Measurements from ENCODE around the gene DUSP10. TPM values are rescaled to one million over a fixed set of nuclear protein-coding genes. Genes with fewer than 3 reads are reported as not detected.

DUSP10 gene
- total and polyA plus RNA-seq, 2 of the 13 experiments (the other 11 are each of a cell fraction or from before 2014, with no cell fraction given), result 2.1 to 4.4 TPM

DNA sequence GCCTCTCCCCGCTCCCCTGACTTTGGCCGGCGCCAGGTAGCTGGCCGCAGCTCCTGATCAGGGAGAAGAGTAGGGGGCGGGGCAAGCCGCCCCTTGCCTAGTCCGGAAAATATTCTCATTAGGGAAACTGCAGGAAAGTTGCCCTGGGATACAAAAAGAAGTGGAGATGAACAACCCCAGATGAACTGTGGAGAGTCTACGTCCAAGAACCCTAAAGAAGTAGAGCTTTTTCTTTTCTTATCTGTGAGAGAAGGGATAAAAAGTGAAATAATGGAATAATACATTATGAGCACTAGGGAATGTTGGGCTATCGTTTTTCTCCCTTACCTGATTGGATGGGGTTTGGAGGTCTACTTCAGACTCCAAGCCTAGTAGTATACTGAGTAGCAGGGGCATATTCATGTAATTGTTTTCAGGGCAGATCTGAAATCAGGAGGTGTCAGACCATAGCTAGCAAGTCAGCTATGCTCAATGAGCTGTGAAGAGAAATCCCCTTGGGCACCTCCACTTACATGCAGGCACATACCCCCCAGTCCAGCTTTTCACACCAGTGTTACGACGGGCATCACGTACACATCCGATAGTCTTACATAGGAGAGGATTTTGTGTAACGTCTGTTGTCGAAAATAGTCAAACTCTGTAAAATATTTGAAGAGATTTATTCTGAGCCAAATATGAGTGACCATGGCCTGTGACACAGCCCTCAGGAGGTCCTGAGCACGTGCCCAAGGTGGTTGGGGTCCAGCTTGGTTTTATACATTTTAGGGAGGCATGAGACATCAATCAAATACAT lies 1.7 kb upstream of the DUSP10 start:
- H3K4me1 ChIP-seq (ENCODE audit: insufficient read depth, low read length), result peaks cover 28% of the 10 kb centered on the region
- ChIA-PET CTCF (ENCODE audit: low intra/inter-chr PET ratio, low total read pairs) (no interaction called here), POLR2A (interaction anchor here (2.9 to 5.3 kb wide), 3 partner anchors 25 to 33 kb away, joined by 20 to 92 read pairs (median 45); no protein-coding TSS in a partner anchor)
- TSS peak; percentile 80 for BruUV-seq (replicated peaks)
- H3K27me3 ChIP-seq (ENCODE audit: control insufficient read depth in 1 of 2, insufficient read depth in 2 of 2, low read length in 2 of 2), result peaks cover 0 to 1% of the 10 kb centered on the region in 2 experiments; a peak in 2 of 5 replicates
- H3K4me2 ChIP-seq (ENCODE audit: low read depth, low read length), result peak overlapping the region; percentile 96
- peaks cover 14% of the 10 kb centered on the region for H3K79me2 ChIP-seq (ENCODE audit: insufficient read depth, low read length)
- DNase-seq (ENCODE audit: low spot score) (no peak), FAIRE-seq (no peak), ATAC-seq (no peak)
- H3K9me3 ChIP-seq (ENCODE audit: low read length), result no peaks in the 10 kb centered on the region
- in situ Hi-C loops (cut with HindIII; ENCODE audit: extremely low pct_ligation_motif_present, low pct_unique_long_range_greater_than_20kb), result loop anchor here (10.0 kb wide), 1 partner anchor 721 kb away; no protein-coding TSS in a partner anchor
- H4K20me1 ChIP-seq (ENCODE audit: insufficient read depth, low read length), result no peaks in the 10 kb centered on the region; the same call in 1 of the 2 replicates
- peak overlapping the region; percentile 81 for H3K9ac ChIP-seq (ENCODE audit: insufficient read depth, low read depth, low read length)
- H3K27ac ChIP-seq (ENCODE audit: extremely low read length, insufficient read depth, low read length), result peak overlapping the region; percentile 84
- WGBS (ENCODE audit: low lambda C conversion rate), result 2% methylated on average over 16 of the region's 16 CpGs
- peak overlapping the region; percentile 87 for H2AFZ ChIP-seq (ENCODE audit: low read length)
- H3K4me3 ChIP-seq (replicated peaks in 1 of 3; ENCODE audit: insufficient read depth in 1 of 3, low read depth in 2 of 3, low read length in 3 of 3), result peak overlapping the region; percentile 71 to 83 (median 73)
- no peaks in the 10 kb centered on the region for H3K36me3 ChIP-seq (replicated peaks in 1 of 2; ENCODE audit: control insufficient read depth in 1 of 2, insufficient read depth in 2 of 2, low read length in 2 of 2)
- no peak for TF ChIP-seq TMF1 (CRISPR knock-in tag; IDR thresholded peaks at IDR 0.05; ENCODE audit: low read depth)
- 0 out of 2 replicates have a peak, but pooled peaks have one; percentile 26 for TF ChIP-seq ARID2 (CRISPR knock-in tag; IDR thresholded peaks at IDR 0.05; ENCODE audit: borderline replicate concordance)
- TF ChIP-seq, protein P1, sequence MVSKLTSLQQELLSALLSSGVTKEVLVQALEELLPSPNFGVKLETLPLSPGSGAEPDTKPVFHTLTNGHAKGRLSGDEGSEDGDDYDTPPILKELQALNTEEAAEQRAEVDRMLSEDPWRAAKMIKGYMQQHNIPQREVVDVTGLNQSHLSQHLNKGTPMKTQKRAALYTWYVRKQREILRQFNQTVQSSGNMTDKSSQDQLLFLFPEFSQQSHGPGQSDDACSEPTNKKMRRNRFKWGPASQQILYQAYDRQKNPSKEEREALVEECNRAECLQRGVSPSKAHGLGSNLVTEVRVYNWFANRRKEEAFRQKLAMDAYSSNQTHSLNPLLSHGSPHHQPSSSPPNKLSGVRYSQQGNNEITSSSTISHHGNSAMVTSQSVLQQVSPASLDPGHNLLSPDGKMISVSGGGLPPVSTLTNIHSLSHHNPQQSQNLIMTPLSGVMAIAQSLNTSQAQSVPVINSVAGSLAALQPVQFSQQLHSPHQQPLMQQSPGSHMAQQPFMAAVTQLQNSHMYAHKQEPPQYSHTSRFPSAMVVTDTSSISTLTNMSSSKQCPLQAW (CRISPR knock-in tag; IDR thresholded peaks at IDR 0.05), result 0 out of 2 replicates have a peak, but pooled peaks have one; percentile 16
- intact Hi-C loops (cut with micrococcal nuclease; ENCODE audit: unreplicated experiment), result loop anchor here (1.0 to 10.0 kb wide), 6 partner anchors 36 to 721 kb away; no protein-coding TSS in a partner anchor
